Measurements from ENCODE around the gene TGM2.
A peak's percentile ranks its signal among the peaks of the same experiment; 100 is the strongest.

TGM2 gene

DNA sequence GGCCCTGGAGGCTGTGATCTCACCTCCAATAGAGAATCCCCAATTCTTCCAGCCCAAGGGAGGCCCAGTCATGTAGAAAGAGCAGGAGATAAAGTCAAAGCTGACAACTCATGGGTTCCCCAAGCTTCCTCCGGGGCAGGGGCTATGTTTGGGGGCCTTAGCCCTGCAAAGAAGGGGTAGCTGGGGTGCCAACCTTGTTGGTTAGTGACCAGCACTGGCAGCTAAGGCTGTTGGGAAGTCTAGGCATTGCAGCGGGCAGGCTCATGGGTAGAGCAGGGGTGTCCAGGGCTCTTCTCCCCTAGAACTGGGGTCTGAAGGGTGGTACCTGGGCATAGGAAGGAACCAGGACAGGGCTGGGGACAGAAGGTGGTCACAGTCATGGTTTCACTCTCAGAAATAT lies 36.4 kb downstream of the TGM2 start:
- in situ Hi-C loops (cut with HindIII; ENCODE audit: low pct_ligation_motif_present, low pct_unique_long_range_greater_than_20kb, low sequenced_read_pairs): no loop called here
- no peak for DNase-seq

DNA sequence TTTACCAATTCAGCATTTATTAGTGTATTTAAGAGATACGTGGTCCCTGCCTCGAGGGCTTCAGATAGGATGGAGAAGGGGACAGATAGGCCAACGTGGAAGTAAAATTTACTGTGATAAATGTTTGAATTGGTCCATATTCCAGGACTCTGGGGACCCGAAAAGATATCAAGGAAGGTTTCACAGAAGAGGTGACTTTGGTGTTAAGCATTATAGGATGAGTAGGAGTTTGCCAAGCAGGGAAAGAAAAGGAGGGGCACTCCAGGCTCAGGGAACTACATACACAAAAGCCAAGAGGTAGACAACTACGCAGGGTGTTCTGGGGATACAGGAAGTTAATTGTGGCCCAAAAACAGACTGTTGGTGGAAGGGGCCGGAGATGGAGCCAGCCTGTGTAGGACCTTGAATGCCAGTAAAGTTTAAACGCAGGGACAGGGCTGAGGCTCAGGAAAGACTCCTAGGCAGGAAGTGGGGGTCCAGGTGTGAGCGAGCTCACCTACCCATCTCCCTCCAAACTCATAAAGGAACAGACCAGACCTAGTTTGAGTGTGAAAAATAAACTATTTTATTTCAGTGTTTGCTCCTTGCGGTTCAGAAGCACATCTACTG lies 37.0 kb downstream of the TGM2 start:
- DNase-seq: no peak
- in situ Hi-C loops (cut with HindIII; ENCODE audit: low pct_ligation_motif_present, low pct_unique_long_range_greater_than_20kb, low sequenced_read_pairs): no loop called here

DNA sequence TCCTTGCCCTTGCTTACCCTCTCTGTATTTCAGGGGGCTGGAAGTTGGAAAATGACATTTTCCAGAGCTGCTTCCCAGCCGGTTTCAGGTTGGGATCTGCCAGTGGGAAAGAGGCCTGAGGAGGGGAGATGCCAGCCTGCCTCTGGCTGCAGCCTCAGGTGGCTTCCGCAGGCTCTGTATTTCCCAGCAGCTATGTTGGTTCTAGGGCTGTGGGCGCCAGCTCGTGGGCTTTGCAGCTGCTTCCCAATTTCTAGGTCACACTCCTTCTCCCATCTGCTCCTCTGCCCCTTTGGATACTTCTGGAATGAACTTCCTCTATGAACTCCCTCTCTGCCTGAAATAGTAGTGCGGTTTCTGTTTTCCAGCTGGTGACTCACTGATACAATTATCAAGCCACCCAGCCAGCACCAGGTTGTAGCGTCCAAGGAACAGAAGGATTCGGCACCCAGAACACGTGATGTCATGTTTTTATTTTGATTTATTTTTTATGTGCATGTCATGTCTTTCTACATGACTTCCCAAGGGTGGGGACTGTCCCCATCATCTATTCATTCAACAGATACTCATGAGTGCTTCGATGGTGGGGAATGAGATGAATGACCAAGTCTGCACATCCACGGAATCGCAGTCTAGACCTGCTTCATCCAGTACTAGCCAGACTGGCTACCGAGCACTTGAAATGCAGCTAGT lies 38.0 kb downstream of the TGM2 start:
- DNase-seq: peak; percentile 76
- in situ Hi-C loops (cut with HindIII; ENCODE audit: low pct_ligation_motif_present, low pct_unique_long_range_greater_than_20kb, low sequenced_read_pairs): no loop called here

DNA sequence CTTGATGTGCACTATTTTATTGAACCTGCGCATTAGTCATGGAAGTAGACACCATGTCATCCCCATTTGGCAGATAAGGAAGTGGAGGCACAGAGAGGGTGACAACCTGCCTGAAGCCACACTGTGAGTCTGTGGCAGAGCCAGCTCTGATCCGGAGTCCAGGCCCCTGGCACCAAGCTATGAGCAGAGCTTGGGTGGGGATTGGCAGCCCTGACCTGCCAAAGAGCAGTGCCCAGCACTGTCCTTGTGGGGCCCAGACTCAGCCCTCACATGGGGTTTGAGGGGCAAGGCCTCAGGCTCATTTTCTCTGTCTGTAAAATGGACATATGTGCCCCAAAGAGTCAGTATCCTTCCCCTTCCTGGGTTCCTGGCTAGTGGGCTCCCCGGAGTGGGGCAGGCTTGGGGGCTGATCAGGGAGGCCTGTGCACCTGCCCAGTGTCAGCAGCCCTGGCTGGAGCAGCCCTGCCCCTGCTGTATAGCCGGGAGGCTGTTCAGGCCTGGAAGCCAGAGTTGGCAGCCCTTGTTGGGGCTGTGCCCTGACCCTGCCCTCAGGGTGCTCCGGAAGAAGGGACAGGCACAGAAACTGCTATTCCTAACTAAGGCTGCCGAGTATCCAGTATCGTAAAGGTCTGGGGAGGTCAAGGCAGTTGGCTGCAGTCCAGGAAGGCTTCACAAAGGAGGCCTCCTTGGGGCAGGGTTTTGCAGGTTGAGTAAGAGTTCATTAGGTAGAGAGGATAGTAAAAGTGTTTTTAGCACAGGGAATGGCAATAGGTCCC lies 38.7 kb downstream of the TGM2 start:
- peak; percentile 34 for DNase-seq
- in situ Hi-C loops (cut with HindIII; ENCODE audit: low pct_ligation_motif_present, low pct_unique_long_range_greater_than_20kb, low sequenced_read_pairs): no loop called here

DNA sequence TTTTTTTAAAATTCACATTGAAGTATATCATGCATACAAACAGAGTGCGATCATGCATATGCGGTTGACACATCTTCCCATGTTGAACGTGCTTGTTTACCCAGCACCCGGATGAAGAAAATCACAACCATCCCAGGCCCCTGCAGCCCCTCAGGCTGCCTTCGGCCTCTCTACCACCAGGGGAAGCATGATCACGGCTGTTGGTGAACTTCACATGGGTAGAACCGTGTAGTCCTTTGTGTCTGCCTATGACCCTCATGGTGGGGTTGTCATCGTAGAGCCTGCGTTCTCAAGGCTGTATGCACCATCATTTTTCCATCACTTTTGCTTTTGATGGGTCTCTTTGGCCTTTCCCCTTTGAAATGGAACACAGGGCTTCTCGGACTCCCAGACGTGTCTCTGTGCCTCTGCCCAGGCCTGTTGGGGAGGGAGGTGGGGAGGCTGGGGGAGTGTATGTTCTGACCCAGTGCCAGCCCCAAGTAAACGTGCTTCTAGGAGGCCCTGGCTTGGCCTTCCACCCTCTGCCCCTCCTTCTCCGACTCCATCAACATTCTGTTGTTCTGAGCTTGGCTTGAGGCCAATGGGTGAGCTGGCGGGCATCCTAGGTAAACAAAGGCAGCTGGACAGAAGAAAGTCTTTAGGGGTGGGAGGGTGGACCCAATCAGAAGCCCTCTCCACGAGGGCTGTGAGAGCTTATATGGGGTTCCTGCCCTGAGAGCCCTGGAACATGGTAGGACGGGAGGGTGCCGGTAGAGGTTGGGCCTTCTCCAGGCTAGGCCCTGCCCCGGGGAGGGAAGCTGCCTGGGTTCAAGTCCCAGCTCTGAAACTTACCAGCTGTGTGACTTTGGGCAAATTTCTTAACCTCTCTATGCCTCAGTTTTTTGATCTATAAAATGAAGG lies 39.7 kb downstream of the TGM2 start:
- in situ Hi-C loops (cut with HindIII; ENCODE audit: low pct_ligation_motif_present, low pct_unique_long_range_greater_than_20kb, low sequenced_read_pairs): no loop called here
- no peak for DNase-seq

DNA sequence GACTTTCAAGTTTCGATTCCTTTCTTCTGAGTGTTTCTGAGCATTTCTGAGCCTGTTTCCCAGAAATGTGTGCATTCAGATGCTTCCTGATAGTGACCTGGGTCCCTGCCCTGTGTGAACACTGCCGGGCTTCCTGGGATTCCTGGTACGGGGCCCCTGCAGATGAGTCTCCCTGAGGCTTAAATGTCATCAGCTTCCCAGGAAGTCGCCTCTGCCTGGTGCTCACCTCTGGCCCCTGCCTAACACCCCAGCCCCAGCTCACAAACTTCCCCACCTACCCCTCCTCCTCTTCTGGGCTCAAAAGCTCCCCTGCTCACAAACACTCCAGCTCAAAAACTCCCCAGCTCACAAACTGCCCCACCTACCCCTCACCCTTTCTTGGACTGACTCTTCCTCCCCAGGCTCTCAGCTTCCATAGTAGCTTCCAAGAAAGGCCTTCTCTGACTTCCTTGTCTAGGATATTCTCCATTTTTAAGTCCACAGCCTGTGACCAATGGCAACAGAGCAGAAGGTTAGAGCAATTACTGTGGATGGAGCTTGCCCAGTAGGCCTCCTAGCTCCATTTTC lies 42.0 kb downstream of the TGM2 start:
- in situ Hi-C loops (cut with HindIII; ENCODE audit: low pct_ligation_motif_present, low pct_unique_long_range_greater_than_20kb, low sequenced_read_pairs): no loop called here
- no peak for DNase-seq

DNA sequence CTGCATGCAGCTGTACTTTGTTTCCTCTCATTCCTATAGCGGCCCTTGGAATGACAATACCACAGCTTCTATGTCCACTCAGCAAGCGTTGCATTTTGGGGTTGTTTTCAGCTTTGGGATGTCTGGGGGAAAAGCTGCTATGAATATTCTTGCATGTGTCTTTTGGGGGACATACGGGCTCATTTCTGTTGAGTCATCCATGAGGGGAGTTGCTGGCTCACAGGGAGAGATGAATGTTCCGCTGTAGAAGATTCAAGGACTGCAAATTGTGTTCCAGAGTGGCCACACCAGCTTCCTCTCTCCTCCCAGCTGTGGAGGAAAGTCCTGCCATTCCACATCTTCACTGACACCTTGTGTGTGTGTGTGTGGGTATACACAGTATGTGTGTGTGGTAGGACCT lies 43.3 kb downstream of the TGM2 start:
- no peak for DNase-seq
- in situ Hi-C loops (cut with HindIII; ENCODE audit: low pct_ligation_motif_present, low pct_unique_long_range_greater_than_20kb, low sequenced_read_pairs): no loop called here

DNA sequence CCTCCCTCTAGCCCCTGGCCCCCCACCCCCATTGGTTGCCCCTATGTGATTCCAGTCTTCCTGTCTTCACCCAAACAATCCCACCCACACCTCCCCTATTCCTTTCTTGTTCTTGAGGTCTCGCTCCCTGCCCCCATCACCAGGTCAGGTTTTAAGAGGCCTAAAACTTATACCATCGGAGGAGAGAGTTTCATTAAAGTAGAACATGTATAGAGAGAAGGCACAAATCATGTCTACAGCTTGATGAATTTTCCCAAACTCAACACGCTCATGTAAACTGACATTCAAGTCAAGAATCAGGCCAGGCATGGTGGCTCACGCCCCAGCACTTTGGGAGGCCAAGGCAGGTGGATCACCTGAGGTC lies 44.5 kb downstream of the TGM2 start:
- in situ Hi-C loops (cut with HindIII; ENCODE audit: low pct_ligation_motif_present, low pct_unique_long_range_greater_than_20kb, low sequenced_read_pairs): no loop called here
- DNase-seq: no peak

DNA sequence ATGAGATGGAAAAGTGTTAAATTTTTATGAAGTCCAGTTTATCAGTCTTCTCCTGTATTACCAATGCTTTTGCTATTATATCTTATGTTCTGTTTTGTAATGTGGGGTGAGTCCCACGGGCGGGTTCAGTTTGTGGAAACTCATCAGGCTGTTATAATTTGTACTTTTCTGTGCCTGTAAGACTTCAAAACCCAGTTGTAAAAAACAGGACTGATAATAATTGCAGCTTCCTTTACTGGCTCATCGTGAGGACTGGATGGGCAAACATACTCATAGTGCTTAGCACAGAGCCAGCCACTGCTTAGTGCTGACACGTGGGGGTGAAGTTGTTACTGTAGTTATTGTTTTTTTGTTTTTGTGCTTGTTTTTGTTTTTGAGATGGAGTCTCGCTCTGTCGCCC lies 45.6 kb downstream of the TGM2 start:
- DNase-seq: no peak
- in situ Hi-C loops (cut with HindIII; ENCODE audit: low pct_ligation_motif_present, low pct_unique_long_range_greater_than_20kb, low sequenced_read_pairs): no loop called here

DNA sequence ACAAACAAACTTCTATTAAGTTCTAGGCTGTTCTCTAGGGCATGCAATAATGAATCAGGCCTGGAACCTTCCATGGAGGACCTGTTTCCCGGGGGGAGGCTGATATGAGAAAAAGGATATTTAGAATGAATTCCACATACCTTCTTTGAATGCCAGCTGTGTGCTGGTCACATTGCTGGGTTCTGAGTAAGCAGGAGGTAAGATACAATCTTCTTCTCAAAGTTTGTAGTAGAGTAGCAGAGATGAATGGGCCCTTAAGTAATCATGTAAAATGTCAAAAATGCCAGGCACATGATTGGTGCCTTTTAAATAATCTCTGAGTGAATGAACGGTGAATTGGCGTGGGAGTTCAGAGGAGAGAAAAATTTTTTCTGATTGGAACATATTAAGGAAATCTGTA lies 47.4 kb downstream of the TGM2 start:
- in situ Hi-C loops (cut with HindIII; ENCODE audit: low pct_ligation_motif_present, low pct_unique_long_range_greater_than_20kb, low sequenced_read_pairs): no loop called here
- peak; percentile 35 for DNase-seq

DNA sequence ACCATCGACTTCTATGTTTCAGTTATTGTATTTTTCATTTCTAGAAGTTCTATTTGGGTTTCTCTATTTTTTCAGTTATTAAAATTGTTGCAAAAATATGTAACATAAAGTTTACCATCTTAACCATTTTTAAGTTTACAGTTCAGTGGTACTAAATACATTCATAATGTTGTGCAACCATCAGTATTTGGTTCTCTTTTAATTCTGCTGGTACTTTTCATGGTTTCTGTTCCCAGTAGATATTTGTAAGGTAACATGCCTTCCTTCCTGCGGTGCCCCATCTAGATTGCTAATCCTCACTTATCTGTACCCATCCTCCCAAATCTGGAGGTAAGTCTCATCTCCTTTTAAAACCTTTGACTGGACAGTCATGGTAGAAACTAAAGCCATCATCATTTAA lies 47.9 kb downstream of the TGM2 start:
- DNase-seq: no peak
- in situ Hi-C loops (cut with HindIII; ENCODE audit: low pct_ligation_motif_present, low pct_unique_long_range_greater_than_20kb, low sequenced_read_pairs): no loop called here

DNA sequence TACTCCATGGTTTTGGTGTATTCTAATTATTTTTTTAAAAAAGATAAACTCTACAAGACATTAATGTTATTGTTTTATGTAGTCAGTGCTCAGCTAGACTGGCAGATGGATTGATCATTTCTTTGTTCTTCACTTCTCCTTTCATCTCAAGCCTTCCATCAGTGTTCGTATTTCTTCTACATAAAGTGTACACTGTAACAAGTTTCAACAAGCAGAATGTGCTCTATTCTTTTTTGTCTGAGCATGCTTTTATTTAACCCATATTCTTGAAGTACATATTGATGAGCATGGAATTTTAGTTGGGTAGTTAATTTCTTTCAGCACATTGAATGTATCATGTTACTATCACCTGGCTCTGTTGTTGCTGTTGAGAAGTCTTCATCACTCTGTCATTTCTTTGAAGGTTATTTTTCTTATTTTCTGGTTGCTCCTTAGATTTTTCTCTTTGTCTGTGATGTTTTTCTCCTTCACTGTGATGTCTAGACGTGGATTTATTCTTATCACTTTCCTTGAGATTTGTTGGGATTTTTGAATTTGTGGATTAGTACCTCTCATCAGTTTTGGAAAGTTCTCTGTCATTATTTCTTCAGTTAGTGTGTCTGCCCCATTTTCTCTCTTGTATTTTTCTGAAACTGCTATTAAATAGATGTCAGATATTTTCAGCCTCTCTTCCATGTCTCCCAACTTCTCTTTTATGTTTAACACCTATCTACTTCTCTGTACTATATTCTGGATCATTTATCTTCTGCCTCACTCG lies 48.5 kb downstream of the TGM2 start:
- no peak for DNase-seq

DNA sequence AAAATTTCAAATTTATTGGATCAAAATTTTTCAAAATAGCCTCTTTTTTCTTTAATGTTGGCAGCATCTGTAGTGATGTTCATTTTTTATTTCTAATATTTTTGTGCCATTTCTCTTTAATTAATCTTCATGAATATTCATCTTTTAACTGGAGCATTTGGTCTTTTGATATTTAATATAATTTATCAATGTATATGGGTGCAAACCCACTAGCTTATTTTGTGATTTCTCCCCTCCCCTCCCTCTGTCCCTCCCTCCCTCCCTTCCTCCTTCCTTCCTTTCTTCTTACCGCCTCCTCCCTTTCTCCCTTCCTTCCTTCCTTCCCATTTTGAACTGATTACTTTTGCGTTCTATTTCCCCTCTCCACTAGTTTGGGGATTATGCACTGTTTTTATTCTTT lies 49.2 kb downstream of the TGM2 start:
- in situ Hi-C loops (cut with HindIII; ENCODE audit: low pct_ligation_motif_present, low pct_unique_long_range_greater_than_20kb, low sequenced_read_pairs): no loop called here
- no peak for DNase-seq

More for the DNA sequence above, 48.5 kb downstream of the TGM2 start:
- in situ Hi-C loops (cut with HindIII; ENCODE audit: low pct_ligation_motif_present, low pct_unique_long_range_greater_than_20kb, low sequenced_read_pairs): no loop called here

DNA sequence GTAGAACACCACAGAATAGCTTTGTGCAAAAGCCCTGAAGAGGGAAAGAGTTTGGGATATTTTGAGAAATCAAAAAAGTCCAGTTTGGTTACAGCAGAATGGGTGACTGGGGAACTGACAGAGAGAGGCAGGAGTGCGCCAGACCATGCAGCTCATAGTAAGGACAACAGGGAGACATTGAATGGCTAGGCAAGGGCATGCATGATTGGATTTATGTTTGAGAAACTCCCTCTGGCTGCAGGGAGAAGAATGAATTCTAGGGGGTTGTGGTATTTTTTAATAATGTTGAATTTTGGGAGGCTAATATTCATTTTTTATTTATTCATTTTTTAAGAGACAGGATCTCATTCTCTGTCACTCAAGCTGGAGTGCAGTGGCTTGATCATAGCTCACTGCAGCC lies 49.9 kb downstream of the TGM2 start:
- in situ Hi-C loops (cut with HindIII; ENCODE audit: low pct_ligation_motif_present, low pct_unique_long_range_greater_than_20kb, low sequenced_read_pairs): no loop called here
- DNase-seq: peak; percentile 41

DNA sequence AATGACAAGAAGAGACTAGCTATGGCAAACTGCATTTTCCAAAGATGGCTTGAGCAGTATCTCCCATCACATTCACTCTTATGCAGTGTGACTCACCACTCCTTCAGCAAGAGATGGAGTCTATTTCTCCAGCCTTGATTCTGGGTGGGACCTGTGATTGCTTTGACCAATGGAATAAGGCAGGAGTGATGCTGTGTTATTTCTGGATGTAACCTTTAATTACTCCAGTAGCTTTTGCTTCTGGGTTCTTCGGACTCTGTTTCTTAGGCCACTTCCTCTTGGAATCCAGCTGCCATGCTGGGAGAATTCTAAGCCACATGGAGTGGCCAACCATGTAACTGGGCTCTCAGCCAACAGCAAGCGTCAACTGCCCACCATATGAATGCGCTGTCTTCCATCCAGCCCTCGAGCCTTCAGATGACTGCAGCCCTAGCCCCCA lies 50.7 kb downstream of the TGM2 start:
- no peak for DNase-seq
- in situ Hi-C loops (cut with HindIII; ENCODE audit: low pct_ligation_motif_present, low pct_unique_long_range_greater_than_20kb, low sequenced_read_pairs): no loop called here

DNA sequence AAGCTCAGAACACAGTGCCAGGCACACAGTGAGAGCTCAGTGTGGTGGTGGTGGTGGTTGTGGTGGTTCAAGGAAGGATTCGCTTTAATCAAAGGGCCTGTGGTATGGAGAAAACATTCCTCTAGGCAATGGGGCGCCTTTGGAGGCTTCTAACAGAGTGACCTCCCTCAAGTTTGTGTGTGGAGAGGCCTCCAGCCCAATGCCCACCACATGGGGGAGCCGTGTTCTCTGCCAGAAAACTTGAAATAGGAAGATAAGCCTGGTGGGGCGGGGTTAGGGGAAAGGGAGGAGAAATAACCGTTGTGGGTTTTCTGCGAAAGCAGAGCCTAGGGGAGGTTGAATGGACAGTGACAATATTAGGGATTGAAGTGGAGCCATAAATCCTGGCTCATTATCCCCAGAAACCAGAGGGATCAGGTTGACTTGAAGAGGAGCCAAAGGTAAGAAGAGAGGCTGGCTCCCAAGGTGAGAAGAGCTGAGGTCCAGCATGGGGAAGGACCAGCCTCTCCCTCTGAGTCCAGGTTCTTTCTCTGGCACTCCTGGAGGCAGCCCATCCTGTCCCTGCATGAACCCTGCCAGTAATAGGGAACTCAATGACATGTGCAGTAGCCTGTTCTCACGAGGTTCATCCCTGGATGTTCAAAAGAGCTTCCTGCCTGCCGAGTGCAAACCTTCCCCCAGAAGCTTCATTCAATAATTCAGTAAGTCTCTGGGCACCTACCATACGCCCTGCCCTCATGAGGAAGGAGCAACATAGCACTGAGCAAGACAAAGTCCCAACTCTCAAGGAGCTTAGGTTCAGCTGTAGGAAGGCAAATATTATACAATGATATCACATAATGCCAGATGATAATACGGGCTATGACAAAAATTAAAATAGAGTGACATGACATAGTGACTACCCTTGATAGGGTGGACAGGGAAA lies 51.4 kb downstream of the TGM2 start:
- in situ Hi-C loops (cut with HindIII; ENCODE audit: low pct_ligation_motif_present, low pct_unique_long_range_greater_than_20kb, low sequenced_read_pairs): no loop called here
- peak; percentile 47 for DNase-seq

DNA sequence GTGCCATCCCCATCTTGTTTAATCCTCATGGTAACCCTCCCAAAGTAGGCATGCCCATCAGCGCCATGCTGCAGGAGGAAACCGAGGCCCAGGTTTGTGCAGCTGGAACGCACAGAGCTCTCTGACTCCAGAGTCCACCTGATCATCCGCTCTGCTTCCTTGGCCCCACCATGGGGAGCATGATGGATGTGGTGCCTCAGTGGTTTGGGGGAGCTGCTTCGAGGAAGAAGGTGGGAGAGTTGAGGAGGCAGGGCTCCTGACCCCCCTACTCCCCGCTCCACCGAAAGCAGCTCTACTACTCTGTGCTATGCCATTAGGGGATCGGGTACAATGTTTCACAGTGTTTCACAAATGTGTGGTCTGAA lies 52.2 kb downstream of the TGM2 start:
- in situ Hi-C loops (cut with HindIII; ENCODE audit: low pct_ligation_motif_present, low pct_unique_long_range_greater_than_20kb, low sequenced_read_pairs): no loop called here
- no peak for DNase-seq
